HT-29 (cell line): Measurements from ENCODE around the gene GSTO1. TPM values are rescaled to one million over a fixed set of nuclear protein-coding genes. Genes with fewer than 3 reads are reported as not detected.

Experiments used
- DNase-seq: peaks from one replicate; pipeline ENCODE4 v3.0.0-alpha.2; 2015; ENCODE audit warnings: low spot score
- total RNA-seq: library from RNA; depleted of rRNA; stranded (reverse); fragments of >200 nt; shearing (Covaris generic); gene quantifications from 2 replicates; pipeline ENCODE4 v1.2.3, GENCODE V29; 2014

GSTO1 gene
- total RNA-seq, 1 experiment from 2014 or later: 97.2 TPM

DNA sequence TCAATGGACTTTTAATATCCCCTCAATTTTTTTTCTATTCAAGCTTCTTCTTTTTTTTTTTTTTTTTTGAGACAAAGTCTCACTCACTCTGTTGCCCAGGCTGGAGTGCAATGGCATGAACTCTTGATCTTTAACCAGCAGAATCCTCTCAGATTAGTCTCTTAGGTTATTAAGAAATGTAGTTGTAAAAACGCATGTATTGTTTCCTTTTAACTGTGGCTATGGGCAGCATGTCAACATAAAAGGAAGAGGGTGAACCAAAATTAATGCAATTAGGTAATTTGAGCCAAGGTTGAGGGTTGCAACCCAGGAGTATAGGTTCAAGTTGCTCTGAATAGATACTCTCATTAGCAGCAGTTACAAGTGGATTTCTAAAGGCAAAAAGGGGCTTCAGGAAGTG, 4.3 kb upstream of the GSTO1 start:
- no peak for DNase-seq

DNA sequence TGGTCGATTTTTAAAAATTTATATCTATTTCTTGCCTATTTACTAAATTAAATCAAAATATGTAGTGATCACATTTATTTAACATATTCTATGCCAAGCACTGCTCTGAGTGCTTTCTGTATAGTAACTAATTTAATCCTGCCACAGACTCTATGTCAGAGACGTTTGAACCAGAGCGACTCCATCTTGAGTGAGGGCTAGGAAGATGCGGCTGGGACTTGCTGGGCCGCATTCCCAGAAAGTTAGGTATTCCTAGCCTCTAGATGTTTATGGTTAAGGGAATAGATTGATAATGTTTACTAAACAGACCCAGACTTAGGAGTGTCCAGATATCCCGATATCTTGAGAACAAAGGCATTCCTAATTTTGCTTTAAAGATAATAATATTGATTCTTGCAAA, 3.2 kb upstream of the GSTO1 start:
- DNase-seq: no peak

DNA sequence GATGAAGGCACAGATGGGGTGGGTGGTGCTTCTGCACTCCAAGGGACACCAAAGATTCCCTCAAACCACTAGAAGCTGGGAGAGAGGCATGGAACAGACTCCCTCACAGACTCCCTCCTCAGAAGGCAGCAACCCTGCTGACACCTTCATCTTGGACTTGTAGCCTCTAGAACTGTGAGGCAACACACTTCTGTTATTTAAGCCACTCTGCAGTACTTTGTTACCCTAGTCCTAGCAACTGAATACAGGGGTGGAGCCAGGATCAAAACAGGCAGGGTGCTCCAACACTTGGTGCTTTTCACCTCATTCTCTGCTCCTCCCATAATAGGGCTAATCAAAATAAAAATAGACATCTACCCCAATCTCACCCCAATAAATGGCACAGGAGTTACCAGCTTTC, 2.3 kb upstream of the GSTO1 start:
- DNase-seq: no peak

DNA sequence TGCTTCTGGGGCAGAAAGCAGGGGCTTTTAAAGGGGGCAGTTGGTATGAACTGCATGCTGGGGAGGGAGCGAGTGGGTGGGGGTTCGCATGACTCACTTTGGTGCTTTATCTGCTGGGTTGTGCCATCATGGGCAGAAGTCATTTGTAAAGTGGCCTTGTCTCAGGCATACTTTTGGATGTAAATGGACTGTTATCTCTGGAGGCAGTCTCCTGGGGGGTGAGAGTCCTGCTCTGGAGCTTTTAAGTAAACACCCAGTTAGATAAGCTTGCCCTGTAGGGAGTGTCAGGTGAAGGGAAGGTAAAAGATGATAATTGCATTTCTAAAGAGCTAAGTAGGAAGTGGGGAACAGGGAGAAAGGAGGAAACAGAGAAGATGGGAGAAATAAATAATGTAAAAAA, 1.6 kb upstream of the GSTO1 start:
- DNase-seq: no peak

DNA sequence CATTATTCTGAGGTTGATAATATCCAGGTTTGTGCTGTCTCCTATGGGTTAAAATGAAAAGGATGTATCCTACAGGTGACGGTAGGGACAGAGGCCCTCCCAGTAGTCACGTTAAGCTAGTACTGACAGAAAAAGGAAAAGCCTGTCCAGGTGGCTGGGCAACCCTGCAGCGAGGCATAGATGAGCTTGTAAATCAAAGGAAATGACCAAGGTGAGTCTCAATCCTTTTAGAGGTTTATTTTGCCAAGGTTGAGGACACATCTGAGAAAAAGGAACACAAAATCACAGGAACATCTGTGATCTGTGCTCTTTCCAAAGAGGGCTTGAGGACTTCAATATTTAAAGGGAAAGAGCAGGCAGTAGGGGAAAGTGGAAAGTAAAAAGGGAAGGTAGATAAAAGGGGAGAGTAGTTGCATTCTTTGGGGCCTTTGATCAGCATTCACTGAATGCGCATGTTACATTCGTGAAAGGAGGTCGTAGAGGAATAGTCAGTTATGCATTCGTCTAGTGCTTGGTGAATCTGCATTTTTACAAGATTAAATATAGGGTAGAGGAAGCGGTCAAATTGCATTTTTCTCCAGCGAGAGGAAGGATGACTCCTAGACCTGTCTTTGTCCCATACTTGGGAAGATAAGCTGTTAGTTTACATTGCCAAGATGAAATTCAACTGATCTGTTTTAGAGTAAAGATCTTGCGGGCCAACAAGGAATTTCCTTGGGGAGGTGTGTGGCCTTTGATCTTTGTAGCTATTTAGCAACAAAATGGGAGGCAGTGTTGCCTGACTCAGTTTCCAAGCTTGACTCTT, 884 bp upstream of the GSTO1 start:
- no peak for DNase-seq

DNA sequence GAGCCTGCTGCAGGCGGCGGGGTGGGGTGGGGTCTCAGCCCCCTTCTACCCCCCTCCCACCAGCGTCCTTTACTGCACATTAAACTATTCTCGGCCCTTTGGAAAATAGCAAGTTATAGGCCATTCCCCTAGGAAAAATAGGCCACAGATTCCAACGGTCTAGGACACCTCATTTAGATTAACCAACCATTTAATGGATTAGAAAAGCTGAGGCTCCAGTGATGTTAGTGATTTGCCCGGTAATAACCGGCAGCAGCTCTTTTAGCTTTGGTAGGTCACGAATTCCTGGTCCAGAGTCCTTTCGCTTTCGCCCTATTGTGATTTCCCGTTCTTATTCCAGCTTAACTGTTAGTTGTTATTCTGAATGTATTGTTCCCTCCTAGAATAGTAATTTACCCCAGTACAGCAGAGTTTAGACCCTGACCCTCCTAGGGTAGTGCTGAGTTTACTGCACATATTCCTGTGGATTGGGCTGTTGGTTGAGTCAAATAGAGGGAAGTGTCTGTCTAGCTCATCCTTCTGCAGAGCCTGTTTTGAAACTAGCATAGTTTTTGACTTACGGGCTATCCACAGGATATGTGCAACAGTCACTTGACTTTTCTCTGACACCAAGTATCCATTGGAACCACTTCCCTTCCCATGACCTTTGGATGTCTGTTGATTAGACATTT, 754 bp downstream of the GSTO1 start:
- peak; percentile 58 for DNase-seq

DNA sequence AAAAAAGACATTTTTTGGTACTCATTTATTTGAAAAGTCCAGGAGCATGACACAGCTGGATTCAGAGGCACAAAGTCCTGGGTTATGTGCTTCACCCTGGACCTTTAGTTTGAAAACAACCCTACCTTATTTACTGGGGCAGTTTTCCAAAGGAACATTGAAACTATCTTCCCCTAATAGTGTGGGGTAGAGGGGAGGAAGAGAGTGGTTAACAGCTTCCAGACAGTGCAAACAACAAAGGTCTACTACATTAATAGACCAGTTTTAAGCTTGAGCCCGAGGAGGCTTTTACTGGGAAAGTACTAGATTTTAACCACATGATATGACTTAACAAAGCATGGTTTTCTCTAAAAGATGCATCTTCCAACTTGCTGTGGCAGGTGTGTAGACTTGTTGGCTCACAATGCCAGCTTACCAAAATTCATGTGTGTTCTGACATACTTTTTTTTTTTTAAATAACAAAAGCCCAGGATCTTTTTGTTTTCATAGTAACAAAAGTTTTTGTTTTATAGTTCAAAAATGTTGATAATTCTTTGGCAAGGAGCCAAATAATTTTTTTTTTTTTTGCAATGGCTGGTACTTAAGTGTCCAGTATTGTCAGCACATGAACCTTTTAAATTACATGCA, 1.8 kb downstream of the GSTO1 start:
- DNase-seq: no peak

DNA sequence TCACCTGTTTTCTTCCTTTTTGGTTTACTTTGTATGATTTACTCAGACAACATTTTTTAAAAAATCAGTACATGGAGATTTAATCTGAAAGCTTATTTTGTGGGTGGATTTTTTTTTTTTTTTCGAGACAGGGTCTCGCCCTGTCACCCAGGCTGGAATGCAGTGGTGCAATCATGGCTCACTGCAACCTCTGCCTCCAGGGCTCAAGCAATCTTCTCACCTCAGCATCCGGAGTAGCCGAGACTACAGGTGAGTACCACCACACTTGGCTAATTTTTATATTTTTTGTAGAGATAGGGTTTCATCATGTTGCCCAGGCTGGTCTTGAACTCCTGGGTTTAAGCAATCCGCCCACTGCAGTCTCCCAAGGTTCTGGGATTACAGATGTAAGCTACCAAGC, 2.5 kb downstream of the GSTO1 start:
- no peak for DNase-seq

DNA sequence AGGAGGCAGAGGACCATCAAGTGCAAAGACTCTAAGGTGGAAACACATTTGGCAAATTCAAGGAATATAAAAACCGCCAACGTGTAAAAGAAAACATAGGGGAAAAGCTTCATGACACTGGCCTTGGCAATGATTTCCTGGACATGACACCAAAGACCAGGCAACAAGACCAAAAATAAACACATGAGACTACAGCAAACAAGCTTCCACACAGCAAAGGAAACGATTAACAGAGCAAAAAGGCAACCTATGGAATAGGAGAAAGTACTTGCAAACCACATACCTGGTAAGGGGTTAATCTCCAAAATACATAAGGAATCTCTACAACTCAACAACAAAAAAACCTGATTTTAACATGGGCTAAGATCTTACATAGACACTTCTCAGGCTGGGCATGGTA, 3.5 kb downstream of the GSTO1 start:
- no peak for DNase-seq

DNA sequence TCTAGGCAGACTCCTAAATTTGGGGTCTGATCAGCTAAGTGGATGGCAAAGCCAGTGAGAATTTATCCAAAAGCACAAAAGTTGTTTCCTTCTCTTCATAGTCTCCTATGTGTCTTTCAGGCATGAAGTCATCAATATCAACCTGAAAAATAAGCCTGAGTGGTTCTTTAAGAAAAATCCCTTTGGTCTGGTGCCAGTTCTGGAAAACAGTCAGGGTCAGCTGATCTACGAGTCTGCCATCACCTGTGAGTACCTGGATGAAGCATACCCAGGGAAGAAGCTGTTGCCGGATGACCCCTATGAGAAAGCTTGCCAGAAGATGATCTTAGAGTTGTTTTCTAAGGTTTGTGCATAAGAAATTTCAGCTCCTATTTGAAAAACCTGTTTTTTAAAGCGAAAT, 4.8 kb downstream of the GSTO1 start:
- no peak for DNase-seq

DNA sequence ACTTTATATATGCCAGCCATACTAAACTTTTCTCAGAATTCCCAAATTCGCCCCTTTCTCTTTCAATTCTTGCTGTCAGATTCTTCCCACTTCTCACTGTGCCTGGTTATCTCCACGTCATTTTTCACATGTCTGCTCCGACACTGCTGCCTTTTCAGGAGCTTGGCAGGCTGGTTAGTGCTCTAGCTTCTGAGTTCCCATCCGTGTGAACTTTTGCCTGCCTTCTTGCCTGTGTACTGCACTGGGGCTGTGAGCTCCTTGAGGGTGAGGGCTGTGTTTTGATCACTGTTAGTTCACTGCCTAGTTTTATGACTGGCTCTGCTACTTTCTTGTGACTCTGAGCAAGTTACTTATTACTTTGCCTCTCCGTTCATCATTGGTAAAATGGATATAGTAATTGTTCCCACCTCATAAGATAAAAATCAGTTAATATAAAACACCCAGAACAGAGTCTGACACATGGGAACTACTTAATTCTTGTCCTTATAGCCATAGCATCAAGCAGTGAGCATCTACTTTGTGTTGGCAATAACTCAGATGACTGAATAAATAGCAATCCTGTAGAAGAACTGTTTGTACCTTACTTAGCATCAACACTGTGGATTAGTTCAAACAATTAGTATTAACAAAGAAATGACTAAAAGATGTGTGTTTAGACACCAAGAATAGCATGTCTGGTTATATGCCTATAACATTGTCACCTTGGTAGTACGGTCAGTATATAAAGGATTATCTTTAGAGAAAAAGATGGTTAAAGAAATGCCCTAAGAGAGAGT, 5.5 kb downstream of the GSTO1 start:
- no peak for DNase-seq

DNA sequence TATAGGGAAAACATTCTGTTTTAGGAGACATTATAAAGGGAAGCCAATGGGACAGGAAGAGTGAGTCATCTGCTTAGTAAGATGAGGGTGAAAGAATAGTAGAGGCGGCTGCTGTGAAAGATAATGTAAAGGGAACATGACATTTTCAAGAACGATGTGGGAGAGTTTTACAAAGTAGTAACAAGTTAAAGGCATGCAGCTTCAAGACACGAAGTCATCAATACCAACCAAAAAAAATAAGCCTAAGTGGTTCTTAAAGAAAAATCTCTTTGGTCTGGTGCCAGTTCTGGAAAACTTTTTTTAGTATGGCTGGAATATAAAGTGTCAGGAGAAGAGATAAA, 6.1 kb downstream of the GSTO1 start:
- DNase-seq: no peak

DNA sequence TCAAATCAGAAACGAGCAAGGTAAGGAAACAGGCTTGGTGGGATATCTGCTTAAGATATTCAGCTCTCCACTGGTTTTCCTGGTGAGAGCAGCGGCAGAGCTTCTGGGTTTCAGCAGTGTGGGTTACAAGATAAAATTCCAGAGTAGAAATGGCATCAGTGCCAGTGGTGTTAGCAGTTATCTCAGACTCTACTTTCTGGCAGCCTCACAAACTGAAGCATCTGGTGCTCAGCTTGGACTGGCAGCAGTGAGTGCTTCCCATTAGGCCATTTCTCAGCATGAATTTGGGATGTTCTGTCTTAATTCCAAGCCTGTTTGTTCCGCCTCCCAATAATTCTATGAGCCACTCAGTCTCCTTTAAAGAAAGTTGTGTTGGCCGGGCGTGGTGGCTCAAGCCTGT, 7.4 kb downstream of the GSTO1 start:
- no peak for DNase-seq

DNA sequence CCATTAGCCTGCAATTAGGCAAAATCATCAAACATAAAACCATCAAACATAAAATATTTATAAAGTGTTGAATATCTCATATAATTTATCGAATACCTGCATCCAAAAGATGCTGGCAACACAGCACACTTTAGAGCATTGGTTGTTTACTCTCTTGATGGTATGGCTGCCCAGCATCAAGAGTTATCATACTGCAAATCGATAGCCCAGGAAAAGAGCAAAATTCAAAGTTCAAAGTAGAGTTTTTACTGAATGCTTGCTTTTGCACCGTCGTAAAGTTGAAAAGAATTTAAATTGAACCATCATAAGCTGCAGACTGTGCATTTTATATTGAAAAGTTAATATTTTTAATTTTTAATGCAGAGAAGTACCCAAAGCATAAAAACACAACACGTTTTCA, 10.1 kb downstream of the GSTO1 start:
- no peak for DNase-seq

DNA sequence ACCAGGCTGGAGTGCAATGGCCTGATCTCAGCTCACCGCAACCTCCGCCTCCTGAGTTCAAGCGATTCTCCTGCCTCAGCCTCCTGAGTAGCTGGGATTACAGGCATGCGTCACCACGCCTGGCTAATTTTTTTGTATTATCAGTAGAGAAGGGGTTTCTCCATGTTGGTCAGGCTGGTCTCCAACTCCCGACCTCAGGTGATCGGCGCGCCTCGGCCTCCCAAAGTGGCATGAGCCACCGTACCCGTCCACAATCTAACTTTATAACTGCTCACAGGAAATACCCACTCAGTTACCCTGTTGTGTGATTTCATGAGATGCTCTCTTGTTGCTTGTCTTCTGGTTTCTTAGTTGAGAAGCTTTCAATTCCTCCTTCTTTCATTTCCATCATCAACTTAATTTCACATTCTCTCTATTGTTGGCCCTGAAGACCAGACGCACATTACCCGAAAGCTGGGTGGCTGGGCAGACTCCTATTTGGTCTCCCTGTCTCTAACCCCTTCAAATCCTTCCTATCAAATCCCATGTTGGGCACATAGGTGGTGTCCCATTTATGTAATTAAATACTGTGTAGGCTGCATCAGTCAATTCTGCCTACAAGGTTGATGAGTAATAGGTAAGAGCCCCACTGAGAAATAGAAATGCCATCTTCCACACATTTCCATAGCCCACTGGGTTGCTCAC, 13.2 kb downstream of the GSTO1 start:
- DNase-seq: no peak

DNA sequence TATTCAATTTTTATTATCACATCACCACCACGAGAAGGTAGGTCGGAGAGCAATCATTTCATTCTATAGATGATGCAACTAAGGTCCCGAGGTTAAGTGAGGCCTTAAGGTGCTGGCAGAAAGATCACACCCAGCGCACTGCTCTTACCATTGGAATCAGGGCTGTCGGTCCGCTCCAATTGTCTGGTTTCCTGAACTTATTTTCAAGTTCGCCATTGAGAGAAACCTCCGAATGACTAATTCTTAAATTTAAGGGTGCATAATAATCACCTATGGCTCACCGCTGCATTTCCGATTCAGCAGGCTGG, 13.7 kb downstream of the GSTO1 start:
- peak; percentile 47 for DNase-seq

DNA sequence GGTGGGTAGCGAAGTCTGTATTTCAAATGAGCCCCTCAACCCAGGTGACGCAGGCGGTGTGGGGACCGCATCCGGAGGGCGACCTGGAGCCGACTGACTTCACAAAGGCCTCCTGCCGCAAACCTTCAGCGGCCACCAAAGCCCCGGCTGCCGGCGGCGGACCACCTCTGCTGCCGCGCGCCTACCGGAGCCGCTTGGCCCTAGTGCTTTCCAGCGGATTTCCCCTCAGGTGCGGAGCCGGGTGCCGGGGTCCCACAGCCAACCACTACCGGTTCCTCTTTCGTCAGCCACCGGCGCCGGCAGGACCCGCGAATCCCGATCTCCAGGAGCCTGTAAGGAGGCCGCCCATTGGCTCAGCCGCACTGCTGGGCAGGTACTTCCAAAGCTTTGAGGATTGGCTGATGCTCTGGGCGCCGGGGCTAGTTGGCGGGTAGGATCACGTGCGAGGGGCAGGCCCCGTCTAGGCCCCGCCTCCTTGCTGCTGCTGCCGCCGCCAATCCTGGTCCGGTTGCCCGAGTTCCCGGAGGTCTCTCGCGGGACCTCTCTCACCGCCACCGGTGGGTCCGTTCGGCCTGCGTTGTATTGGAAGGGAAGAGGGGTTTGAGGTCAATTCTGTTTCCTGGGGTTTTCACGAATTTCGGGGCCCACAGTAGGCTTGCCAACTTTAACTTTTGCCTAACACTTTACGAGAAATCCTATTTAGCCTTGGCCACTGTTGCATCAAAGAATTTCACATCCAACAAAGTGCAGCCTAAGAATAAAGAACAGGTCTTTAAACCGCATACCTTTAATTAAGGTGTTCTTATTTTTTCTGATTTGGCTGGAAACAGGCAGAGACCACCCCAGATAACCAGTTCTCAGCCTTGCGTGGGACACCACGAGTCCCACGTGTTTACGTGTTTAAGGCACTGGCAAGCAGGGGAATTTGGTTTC, 14.3 kb downstream of the GSTO1 start, which contains the start of gene GSTO2:
GSTO2 (plus strand) TSS at position 472 of the 933 bp plus-strand sequence. CDS start 5,732 bp downstream, outside the sequence.
- DNase-seq: peak; percentile 98

DNA sequence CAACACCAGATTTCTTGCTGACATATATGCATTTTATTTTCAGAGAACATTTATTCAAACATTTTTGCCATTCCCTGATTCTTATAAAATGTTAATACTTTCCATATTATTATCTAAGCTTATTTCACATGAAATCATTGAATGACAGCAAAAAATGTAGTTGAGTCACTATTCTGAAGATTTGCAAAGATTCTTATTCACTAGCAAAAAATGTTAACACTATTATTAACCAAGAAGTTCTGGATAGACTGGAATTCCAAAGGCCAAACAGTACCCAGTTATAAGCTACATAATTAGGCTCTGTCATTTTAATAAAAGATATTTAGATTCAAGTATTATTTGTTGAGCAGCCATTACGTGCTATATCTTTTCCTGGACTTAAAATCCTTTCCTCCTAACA, 18.6 kb downstream of the GSTO1 start:
- no peak for DNase-seq

DNA sequence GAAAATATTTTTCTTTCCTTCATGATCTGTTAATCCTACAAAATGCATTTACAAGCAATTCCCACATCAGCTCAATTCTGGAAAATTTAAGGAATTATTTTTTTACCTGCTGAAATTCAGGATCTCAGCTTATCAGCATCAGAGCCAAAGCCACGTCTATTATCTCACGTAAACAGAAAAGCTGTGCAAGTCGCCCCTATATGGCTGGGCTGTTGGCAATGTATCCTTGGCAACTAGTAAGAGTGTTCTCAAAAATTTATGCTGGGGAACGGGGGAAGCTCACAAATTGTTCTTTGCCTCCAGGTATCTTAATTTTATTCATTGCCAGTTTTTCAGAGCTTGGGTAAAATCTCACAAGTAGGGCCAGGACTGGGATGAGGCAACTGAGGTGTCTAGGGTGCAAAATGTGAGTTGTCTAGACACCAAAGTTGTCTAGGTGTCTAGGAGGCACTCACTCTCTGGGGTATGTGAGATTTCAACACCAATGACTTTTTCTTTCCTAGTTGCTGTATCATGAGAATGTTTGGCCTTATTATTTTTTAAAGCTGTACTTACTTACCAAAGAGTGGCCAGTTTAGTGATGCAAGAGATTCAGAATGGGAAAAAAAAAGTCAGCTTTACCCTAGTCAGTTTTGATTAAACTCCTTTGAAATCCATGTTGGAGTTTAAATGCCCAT, 19.3 kb downstream of the GSTO1 start:
- DNase-seq: no peak
